H9 (cell line): ENCODE data around the gene PAX3. TPM values are rescaled to one million over a fixed set of nuclear protein-coding genes. Genes with fewer than 3 reads are reported as not detected.

Source experiments
- DNase-seq: peaks from one replicate; pipeline ENCODE4 v3.0.0-alpha.2; 2017
- H2AFZ ChIP-seq: one replicate; pipeline ENCODE4 v1.6.1; 2013; ENCODE audit warnings: mild to moderate bottlenecking, low read length, control low read depth, moderate library complexity
- H2AK5ac ChIP-seq: 2 replicates; pipeline ENCODE4 v1.6.1; 2013; ENCODE audit warnings: low read length, control low read depth, mixed read lengths; ENCODE audit not compliant: insufficient read length
- H2BK120ac ChIP-seq: one replicate; pipeline ENCODE4 v1.6.1; 2013; ENCODE audit warnings: low read depth, mild to moderate bottlenecking, low read length, control low read depth, inconsistent platforms; ENCODE audit not compliant: poor library complexity, severe bottlenecking
- H2BK12ac ChIP-seq: 2 replicates; pipeline ENCODE4 v1.6.1; 2013; ENCODE audit warnings: low read length, control low read depth, mixed read lengths, low read depth; ENCODE audit not compliant: insufficient read length
- H2BK15ac ChIP-seq: 2 replicates; pipeline ENCODE4 v1.6.1; 2013; ENCODE audit warnings: low read depth, low read length, control low read depth
- H2BK20ac ChIP-seq: one replicate; pipeline ENCODE4 v1.6.1; 2013; ENCODE audit warnings: low read depth, mild to moderate bottlenecking, low read length, control low read depth, inconsistent platforms; ENCODE audit not compliant: poor library complexity, severe bottlenecking
- H2BK5ac ChIP-seq: 2 replicates; pipeline ENCODE4 v1.6.1; 2013; ENCODE audit warnings: low read length, control low read depth, mixed read lengths; ENCODE audit not compliant: insufficient read length
- H3K14ac ChIP-seq: 2 replicates; pipeline ENCODE4 v1.6.1; 2013; ENCODE audit warnings: low read length, control low read depth; ENCODE audit not compliant: insufficient read depth
- H3K18ac ChIP-seq: 2 replicates; pipeline ENCODE4 v1.6.1; 2013; ENCODE audit warnings: low read depth, mild to moderate bottlenecking, mixed read lengths, low read length, control low read depth; ENCODE audit not compliant: insufficient read length
- H3K23ac ChIP-seq: 2 replicates; pipeline ENCODE4 v1.6.1; 2013; ENCODE audit warnings: low read length, control low read depth, mixed read lengths, low read depth; ENCODE audit not compliant: insufficient read length
- H3K23me2 ChIP-seq: 2 replicates; pipeline ENCODE4 v1.6.1; 2013; ENCODE audit warnings: low read depth, mild to moderate bottlenecking, mixed read lengths, low read length, control low read depth; ENCODE audit not compliant: insufficient read length, poor library complexity, severe bottlenecking
- H3K27ac ChIP-seq: 2 replicates; pipeline ENCODE4 v1.5.1; 2013; ENCODE audit warnings: low read length, control low read depth, mixed read lengths, low read depth; ENCODE audit not compliant: insufficient read length
- H3K27me3 ChIP-seq: 2 replicates; pipeline ENCODE4 v1.6.1; 2013; ENCODE audit warnings: low read length, control low read depth, inconsistent platforms; ENCODE audit not compliant: insufficient read depth
- H3K4ac ChIP-seq: 2 replicates; pipeline ENCODE4 v1.6.1; 2013; ENCODE audit warnings: low read depth, mild to moderate bottlenecking, control low read depth, inconsistent platforms, low read length, moderate library complexity
- H3K4me1 ChIP-seq: 2 replicates; pipeline ENCODE4 v1.6.1; 2013; ENCODE audit warnings: low read length, control low read depth, inconsistent platforms; ENCODE audit not compliant: insufficient read depth
- H3K4me2 ChIP-seq: 2 replicates; pipeline ENCODE4 v1.6.1; 2013; ENCODE audit warnings: low read length, control low read depth, mixed read lengths; ENCODE audit not compliant: insufficient read length, insufficient read depth
- H3K56ac ChIP-seq: 2 replicates; pipeline ENCODE4 v1.6.1; 2013; ENCODE audit warnings: low read depth, mild to moderate bottlenecking, mixed read lengths, low read length, control low read depth; ENCODE audit not compliant: insufficient read length
- H3K79me1 ChIP-seq: 2 replicates; pipeline ENCODE4 v1.6.1; 2013; ENCODE audit warnings: low read depth, mild to moderate bottlenecking, moderate library complexity, low read length, control low read depth, inconsistent platforms; ENCODE audit not compliant: insufficient read depth, poor library complexity, severe bottlenecking
- H3K79me2 ChIP-seq: 2 replicates; pipeline ENCODE4 v1.6.1; 2013; ENCODE audit warnings: low read length, control low read depth, inconsistent platforms; ENCODE audit not compliant: insufficient read depth
- H3K9ac ChIP-seq: 2 replicates; pipeline ENCODE4 v1.6.1; 2013; ENCODE audit warnings: low read length, control low read depth, mixed read lengths; ENCODE audit not compliant: insufficient read length; ENCODE audit errors: extremely low read depth
- H3K9me3 ChIP-seq: one replicate; pipeline ENCODE4 v1.6.1; 2013; ENCODE audit warnings: low read depth, low read length, inconsistent platforms; ENCODE audit not compliant: control insufficient read depth
- H3T11ph ChIP-seq: one replicate; pipeline ENCODE4 v1.6.1; 2013; ENCODE audit warnings: mild to moderate bottlenecking, low read length, control low read depth, inconsistent platforms
- H4K20me1 ChIP-seq: one replicate; pipeline ENCODE4 v1.6.1; 2013; ENCODE audit not compliant: control insufficient read depth, insufficient read length, insufficient read depth
- H4K5ac ChIP-seq: 2 replicates; pipeline ENCODE4 v1.6.1; 2013; ENCODE audit warnings: low read depth, mild to moderate bottlenecking, mixed read lengths, low read length, control low read depth; ENCODE audit not compliant: insufficient read length
- H4K8ac ChIP-seq: replicated peaks from 2 replicates; pipeline ENCODE4 v1.6.1; 2013; ENCODE audit warnings: low read length, control low read depth, mixed read lengths, low read depth; ENCODE audit not compliant: insufficient read length
- H4K91ac ChIP-seq: 2 replicates; pipeline ENCODE4 v1.6.1; 2013; ENCODE audit warnings: low read depth, mild to moderate bottlenecking, moderate library complexity, mixed read lengths, low read length, control low read depth; ENCODE audit not compliant: insufficient read length
- H3K27ac Mint-ChIP-seq, 3 experiments: 2 replicates in 2 of 3; 3 replicates in 1 of 3; pipeline ENCODE4 v1.8.0; 2020 to 2021; ENCODE audit warnings: mixed read lengths in 3 of 3, mild to moderate bottlenecking in 1 of 3, moderate library complexity in 1 of 3
- H3K27me3 Mint-ChIP-seq: 2 replicates; pipeline ENCODE4 v1.8.0; 2021; ENCODE audit warnings: low read depth, mild to moderate bottlenecking, moderate library complexity, mixed read lengths
- H3K36me3 Mint-ChIP-seq, 3 experiments: 2 replicates in 2 of 3; 3 replicates in 1 of 3; pipeline ENCODE4 v1.8.0; 2020 to 2021; ENCODE audit warnings: low read depth in 3 of 3, mixed read lengths in 3 of 3; ENCODE audit not compliant: insufficient read depth in 1 of 3
- H3K4me1 Mint-ChIP-seq, 2 experiments: 2 replicates each; pipeline ENCODE4 v1.8.0; 2020; ENCODE audit warnings: mixed read lengths in 2 of 2
- H3K4me3 Mint-ChIP-seq, 2 experiments: 2 replicates in 1 of 2; 3 replicates in 1 of 2; pipeline ENCODE4 v1.8.0; 2020 to 2021; ENCODE audit warnings: mild to moderate bottlenecking in 2 of 2, mixed read lengths in 2 of 2, moderate library complexity in 1 of 2
- H3K9me3 Mint-ChIP-seq, 2 experiments: 2 replicates in 1 of 2; 3 replicates in 1 of 2; pipeline ENCODE4 v1.8.0; 2020; ENCODE audit warnings: mild to moderate bottlenecking in 2 of 2, mixed read lengths in 2 of 2, moderate library complexity in 1 of 2
- CTCF ChIP-seq: fragments of 200-600 bp; sonication (generic); conservative IDR thresholded peaks from 3 replicates; pipeline ENCODE4 v1.8.0; 2021; ENCODE audit warnings: antibody characterized with exemption, mild to moderate bottlenecking
- WGBS: extraction: QIAGEN DNeasy Blood & Tissue Kit; methylation state at CpG from one replicate; pipeline ENCODE4 v1.1.7; 2013; ENCODE audit warnings: missing lambda C conversion rate, low lambda C conversion rate, mixed read lengths; ENCODE audit not compliant: insufficient read length; ENCODE audit errors: extremely low coverage; 5-methylcytosine and 5-hydroxymethylcytosine counted together
- long read RNA-seq: library from polyadenylated mRNA; unstranded; transcript quantifications from one replicate; pipeline ENCODE4 v2.0.0, GENCODE V29; 2020
- total RNA-seq: library from RNA; stranded (reverse); gene quantifications from 2 replicates; pipeline ENCODE4 v1.2.1, GENCODE V29; 2021

Gene PAX3
- not detected in 2 replicates for total RNA-seq
- long read RNA-seq, result 0 reads

GRCh38 chr2:222298311-222299150 is at the start of gene PAX3:
TSS of gene PAX3 (minus strand) at chr2:222298998. CDS start at chr2:222298615, 383 bp downstream.
- H3K27ac Mint-ChIP-seq, result no peak within 1 kb of the TSS
- peak; percentile 86 for DNase-seq
- no peaks in the 10 kb centered on the region for H4K20me1 ChIP-seq

More at GRCh38 chr2:222298311-222299150, at the start of gene PAX3:
- Histone ChIP-seq H3T11ph (no peak within 1 kb of the TSS), H3K18ac (no peak within 1 kb of the TSS), H2BK20ac (no peak within 1 kb of the TSS), H3K4me1 (0 out of 2 replicates have a peak, but pooled peaks cover 1% of the 10 kb centered on the region), H3K23me2 (peaks cover 10% of the 10 kb centered on the region), H3K79me2 (no peaks in the 10 kb centered on the region), H3K14ac (no peak within 1 kb of the TSS), H2BK120ac (no peak within 1 kb of the TSS), H3K27ac (no peak within 1 kb of the TSS), H3K56ac (no peak within 1 kb of the TSS), H3K9ac (no peak within 1 kb of the TSS), H3K4me2 (peak within 1 kb of the TSS; percentile 49), H2BK15ac (no peak within 1 kb of the TSS), H2BK12ac (no peak within 1 kb of the TSS), H3K4ac (no peak within 1 kb of the TSS), H3K79me1 (no peaks in the 10 kb centered on the region), H2BK5ac (no peak within 1 kb of the TSS), H3K9me3 (no peaks in the 10 kb centered on the region), H4K91ac (no peak within 1 kb of the TSS), H4K8ac (no peak within 1 kb of the TSS), H4K5ac (no peak within 1 kb of the TSS), H3K27me3 (peaks cover 99% of the 10 kb centered on the region), H2AK5ac (no peak within 1 kb of the TSS), H3K23ac (no peak within 1 kb of the TSS), H2AFZ (no peak within 1 kb of the TSS)
- peaks cover 30 to 73% of the 10 kb centered on the region in 2 experiments for H3K4me1 Mint-ChIP-seq
- H3K36me3 Mint-ChIP-seq, result no peaks in the 10 kb centered on the region
- peak within 1 kb of the TSS; percentile 19 to 68 for H3K4me3 Mint-ChIP-seq
- peaks cover 100% of the 10 kb centered on the region for H3K27me3 Mint-ChIP-seq
- no CpG with 5 or more reads among the region's 63 CpGs for WGBS
- peaks cover 5 to 21% of the 10 kb centered on the region in 2 experiments for H3K9me3 Mint-ChIP-seq
- no peak for TF ChIP-seq CTCF
